GM21381 (cell line): ENCODE measurements around the gene C6orf118.

Experiments used
- ATAC-seq: cut with Tn5 transposase; IDR thresholded peaks from one replicate; pipeline ENCODE4 v1.9.1; 2021; ENCODE audit warnings: mild to moderate bottlenecking, moderate library complexity; ENCODE audit not compliant: unreplicated experiment

Gene C6orf118

GRCh38 chr6:165308926-165309731 lies at the start of gene C6orf118:
Gene C6orf118, minus strand, starts transcription at chr6:165309605. Its CDS starts 19 bp downstream, at chr6:165309586.
- no peak for ATAC-seq

- ATAC-seq, result no peak
Observed at GRCh38 chr6:165345700-165346099, 36.3 kb upstream of the C6orf118 start.

DNA sequence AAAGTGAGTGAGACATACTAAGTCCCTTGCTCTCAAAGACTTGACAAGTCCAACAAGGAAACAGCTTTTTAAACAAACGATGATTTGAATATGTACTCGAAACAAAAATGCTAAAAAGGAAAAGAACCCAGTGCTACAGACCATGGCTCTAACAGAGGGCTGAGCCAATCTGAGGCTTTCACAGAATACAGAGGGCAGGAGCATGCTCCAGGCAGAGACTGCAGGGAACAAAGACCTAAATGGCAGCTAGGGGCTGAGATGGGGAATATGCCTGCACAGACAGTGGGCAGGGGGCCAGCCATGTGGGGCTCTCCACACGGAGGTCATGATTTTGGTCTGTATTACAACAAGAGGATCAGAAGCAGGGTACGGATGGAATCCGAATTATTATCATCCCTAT lies 31.1 kb upstream of the C6orf118 start:
- no peak for ATAC-seq

GRCh38 chr6:165325609-165326008 lies 16.2 kb upstream of the C6orf118 start:
- no peak for ATAC-seq

- no peak for ATAC-seq
Observed at GRCh38 chr6:165321555-165322145, 12.2 kb upstream of the C6orf118 start.

- ATAC-seq, result no peak
Observed at GRCh38 chr6:165321150-165321549, 11.7 kb upstream of the C6orf118 start.

DNA sequence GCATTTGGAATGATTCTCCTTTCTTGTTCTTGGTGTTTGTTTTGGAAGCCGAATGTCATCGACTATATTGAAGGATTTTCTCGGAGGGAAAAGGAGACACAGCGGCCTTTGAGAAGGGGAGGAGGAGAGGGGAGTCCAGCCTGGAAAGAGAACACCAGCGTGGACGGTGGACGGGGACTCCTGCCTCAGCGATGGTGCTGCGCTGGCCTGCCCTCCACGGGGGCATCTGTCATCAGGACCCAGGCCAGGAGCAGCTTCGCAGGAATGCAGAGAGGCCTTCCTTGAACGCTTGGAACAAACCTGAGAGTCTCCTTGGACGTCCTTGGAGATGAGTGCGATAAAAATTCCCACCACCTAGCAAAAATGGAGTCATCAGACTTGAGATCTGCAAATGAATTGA lies 8.3 kb upstream of the C6orf118 start:
- ATAC-seq, result no peak

- no peak for ATAC-seq
Observed at GRCh38 chr6:165306955-165307354, 2.5 kb downstream of the C6orf118 start.

DNA sequence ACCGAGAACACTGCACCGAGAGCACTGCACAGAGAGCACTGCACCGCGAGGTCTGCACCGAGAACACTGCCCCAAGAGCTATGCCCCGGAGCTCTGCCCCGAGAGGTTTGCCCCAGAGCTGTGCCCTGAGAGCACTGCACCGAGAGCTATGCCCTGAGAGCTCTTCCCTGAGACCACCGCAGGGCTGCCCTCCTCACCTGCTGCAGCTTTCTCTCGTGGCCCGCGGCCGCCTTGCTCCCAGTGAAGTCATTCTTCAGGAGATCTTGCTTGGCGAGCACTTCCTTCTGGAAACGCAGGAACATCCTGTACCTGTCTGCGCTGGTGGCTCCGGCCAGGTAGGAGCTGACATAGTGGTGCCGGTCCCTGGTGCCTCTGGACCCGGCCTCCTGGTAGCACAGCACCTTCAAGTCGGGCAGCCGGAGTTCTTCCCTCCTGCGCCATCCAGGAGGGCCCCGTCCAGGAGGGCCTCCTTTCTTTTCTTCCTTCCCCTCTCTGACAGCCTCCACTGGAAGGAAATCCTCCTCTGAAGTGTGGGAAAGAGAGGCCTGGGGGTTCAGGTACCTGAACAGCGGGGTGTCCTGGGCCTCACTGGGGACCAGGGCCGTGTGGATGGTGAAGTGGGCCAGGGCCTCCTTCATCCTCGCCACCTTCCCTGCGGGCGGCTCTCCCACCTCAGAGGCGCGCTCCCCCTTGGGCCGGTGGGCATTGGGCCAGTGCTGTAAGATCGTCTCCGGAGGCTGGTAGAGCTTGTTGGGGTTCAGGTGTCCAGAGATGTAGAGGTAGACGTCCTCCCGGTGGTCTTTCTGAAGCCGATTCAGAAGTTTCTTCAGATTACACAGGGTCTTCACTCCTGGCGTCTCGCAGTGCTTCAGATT lies 7.8 kb downstream of the C6orf118 start:
- ATAC-seq, result no peak

- ATAC-seq, result no peak
Observed at GRCh38 chr6:165300422-165300936, 8.9 kb downstream of the C6orf118 start.

DNA sequence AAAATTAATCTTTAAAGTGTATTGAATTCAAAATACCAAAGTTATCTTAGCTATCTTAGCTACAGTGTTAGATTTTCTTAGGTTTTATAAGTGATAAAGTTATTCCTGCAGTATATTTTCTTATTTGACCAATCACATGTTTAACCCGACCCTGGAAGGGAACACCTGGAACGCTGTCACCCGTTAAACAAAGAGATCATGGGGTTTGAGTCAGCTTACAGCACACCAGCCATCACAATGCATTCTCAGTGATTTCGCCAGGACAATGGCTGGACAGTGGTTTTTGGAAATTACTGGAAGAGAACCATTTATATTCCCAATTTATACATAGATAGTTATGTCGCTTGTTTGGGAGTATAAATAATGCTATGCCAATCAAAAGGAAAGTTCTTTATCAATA lies 10.5 kb downstream of the C6orf118 start:
- ATAC-seq, result no peak

DNA sequence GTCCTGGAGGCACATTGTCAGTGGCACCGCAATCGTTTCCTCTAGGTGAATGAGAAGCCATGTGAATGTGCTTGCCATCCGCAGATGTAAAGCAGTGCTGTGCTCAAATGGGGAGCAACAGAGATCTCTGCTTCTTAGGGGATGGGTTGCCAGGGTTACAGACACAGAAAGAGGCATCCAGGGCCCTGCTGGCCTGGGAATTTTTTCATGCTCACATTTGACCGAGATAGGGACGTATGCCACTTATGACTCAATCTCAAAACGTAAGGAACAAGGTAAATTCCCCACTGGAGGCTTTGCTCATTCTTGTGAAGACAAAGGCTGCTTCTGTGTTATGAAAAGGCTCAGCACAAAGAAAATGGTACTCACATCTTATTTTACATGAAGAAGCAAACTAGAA lies 11.0 kb downstream of the C6orf118 start:
- no peak for ATAC-seq

DNA sequence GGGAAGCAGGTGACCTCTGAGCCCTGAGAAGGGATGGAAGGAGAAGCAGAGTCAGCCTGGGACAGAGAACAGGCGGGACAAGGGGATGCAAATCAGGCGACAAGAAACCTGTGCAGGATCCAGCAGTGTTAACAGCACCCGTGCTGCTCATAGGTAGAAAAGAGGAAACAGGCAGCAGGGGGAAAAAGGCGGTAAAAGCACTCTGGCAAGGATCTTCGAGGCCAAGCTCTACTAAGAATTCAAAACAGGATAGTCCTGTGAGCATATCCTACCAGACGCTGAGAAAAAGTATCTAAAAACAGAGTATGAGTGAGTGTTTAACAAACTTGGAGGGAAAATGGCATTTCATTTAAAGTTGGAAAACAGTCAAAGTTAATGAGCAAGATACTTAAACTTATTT lies 16.7 kb downstream of the C6orf118 start:
- no peak for ATAC-seq

DNA sequence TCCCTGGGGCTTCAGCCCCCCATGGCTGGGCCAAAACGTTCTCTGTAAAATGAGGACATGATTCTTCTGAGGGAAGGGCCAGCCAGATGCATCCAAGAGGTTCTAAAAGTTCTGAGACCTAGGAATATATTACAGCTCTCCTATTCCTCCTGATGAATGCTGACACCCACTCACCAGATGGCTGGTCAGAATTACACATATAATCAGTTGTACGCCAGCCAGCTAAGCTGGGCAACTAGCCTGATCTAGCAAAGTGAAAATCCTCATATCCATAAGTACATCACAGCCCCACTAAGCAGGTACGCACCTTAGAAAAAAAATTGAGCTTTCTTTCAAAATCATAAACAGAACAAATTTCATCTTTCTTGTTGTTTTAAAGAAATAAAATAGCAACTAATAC lies 34.8 kb downstream of the C6orf118 start:
- no peak for ATAC-seq

DNA sequence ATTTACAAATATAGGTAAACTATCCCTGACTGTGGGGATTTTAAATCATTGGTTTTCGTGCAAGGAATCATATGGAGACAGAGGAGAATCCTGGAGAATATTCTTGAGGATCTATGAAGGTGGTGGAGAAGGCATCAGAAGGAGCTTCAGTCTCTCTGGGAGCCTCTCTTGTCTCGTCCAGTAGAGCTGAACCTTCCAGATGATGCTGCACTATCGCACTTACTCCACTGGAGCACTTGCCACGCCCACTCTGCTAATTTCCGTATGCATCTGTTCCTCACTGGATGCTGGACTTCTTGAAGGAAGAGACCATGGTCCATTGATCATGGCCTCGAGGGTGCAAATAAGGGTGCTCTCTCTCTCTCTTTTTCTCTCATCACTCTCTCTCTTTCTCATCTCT lies 36.8 kb downstream of the C6orf118 start:
- ATAC-seq, result no peak

DNA sequence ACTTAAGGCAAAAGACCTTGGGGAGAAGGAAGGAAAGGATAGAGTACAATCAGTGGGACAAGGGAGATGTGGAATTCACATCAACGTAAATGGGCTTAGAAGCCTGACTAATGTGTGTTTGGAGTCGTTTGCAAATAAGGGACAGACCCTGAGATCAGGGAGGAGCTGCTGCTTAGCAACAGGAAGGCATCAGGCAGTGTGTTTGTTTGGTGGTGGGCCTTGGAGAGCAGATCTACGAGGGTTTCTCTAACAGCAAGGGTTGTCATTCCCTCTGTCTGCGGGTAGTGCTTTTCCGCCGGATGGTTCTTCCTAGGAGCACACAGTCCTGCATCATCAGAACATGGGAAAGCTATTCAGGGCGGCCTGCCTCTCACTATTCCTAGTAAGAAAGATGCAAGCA lies 40.4 kb downstream of the C6orf118 start:
- no peak for ATAC-seq

DNA sequence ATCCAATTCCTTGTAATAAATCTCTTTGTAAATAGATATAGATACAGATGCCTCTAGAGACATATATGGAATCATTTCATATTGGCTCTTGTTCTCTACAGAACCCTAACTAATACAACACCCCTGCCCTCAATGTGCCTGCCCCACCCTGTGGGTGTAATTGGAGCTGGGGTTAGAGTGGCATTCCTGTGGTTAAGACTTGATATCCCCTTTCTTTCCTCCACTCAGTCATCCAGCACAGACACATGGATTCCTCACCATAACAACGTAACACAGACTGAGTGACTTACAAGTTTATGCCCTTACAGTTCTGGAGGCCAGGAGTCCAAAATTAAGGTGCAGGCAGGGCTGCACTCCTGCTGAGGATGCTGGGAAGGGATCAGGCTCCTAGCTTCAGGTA lies 42.8 kb downstream of the C6orf118 start:
- ATAC-seq, result no peak

- no peak for ATAC-seq
Observed at GRCh38 chr6:165266191-165266590, 43.2 kb downstream of the C6orf118 start.

GRCh38 chr6:165260462-165260861 lies 48.9 kb downstream of the C6orf118 start:
- ATAC-seq, result no peak

DNA sequence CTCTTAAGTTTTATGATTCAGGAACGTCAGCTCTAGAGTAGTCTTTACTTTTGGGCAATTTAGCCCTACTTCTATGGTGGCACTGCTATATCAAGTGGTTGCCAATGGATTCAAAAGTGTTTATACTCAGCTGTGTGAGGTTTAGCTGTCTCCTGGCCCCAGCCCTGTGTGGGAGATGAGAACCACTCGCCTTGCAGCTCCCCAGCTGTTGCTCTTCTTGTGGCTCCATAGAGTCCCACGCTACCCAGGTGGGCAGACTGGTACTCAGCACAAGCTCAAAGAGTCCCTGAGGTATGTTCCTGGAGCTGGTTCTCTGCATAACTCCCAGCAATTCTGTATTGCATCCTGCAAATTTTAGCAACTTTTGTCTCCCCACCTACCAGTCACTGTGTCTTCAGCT lies 59.6 kb downstream of the C6orf118 start:
- ATAC-seq, result no peak

DNA sequence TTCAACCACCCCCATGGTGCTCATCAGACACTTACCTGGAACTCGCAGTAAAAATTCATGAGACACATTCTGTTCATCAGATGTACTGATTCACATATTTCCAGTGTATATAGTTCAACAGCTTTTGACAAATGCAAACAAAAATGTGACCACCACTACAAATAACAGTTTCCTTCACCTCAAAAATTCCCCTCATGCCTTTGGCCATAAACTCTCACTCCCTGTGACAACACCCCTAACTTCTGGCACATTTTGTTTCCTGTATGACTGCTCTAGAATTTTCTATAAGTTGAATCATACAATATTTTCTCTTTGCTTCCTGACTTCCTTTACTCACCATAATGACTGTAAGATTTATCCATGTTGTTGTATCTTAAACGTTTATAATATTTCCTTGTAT lies 63.7 kb downstream of the C6orf118 start:
- no peak for ATAC-seq
